HG03354 (cell line): ENCODE data around the gene ATP6V0A1.
A peak's percentile ranks its signal among the peaks of the same experiment; 100 is the strongest.
"Not testable (repeated sequence)": the region's sequence is repeated elsewhere in the genome, so short reads cannot be mapped to it uniquely, and the experiment has no call there.

ENCODE experiments used
- ATAC-seq: cut with Tn5 transposase; IDR thresholded peaks from one replicate; pipeline ENCODE4 v1.9.1; 2021; ENCODE audit warnings: mild to moderate bottlenecking; ENCODE audit not compliant: unreplicated experiment, poor library complexity, severe bottlenecking

Gene ATP6V0A1

GRCh38 chr17:42553866-42554249 is 95.2 kb downstream of the ATP6V0A1 start:
- no peak for ATAC-seq

DNA sequence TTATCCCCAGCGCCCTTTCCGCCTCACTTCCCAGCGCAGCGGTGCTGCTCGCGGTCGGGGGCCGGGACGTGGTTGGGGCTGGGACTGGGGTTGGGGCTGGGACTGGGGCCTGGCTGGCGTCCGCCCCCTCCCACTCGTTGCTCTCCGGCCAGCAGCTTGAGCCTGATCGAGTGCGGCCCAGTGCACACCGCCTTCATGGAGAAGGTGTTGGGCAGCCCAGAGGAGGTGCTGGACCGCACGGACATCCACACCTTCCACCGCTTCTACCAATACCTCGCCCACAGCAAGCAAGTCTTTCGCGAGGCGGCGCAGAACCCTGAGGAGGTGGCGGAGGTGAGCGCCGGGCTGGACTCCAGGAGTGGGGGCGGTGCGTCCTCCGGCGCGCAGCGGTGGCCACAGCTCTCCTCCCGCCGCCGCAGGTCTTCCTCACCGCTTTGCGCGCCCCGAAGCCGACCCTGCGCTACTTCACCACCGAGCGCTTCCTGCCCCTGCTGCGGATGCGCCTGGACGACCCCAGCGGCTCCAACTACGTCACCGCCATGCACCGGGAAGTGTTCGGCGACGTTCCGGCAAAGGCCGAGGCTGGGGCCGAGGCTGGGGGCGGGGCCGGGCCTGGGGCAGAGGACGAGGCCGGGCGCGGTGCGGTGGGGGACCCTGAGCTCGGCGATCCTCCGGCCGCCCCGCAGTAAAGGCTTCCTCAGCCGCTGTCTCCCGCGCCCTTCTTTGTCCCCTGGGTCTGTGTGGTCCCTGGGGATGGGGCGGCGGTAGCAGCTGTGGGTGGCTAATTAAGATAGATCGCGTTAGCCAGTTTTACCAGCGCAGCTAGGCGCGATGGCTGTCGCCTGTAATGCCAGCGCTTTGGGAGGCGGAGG is 95.8 kb downstream of the ATP6V0A1 start:
- ATAC-seq, result peak; percentile 83

DNA sequence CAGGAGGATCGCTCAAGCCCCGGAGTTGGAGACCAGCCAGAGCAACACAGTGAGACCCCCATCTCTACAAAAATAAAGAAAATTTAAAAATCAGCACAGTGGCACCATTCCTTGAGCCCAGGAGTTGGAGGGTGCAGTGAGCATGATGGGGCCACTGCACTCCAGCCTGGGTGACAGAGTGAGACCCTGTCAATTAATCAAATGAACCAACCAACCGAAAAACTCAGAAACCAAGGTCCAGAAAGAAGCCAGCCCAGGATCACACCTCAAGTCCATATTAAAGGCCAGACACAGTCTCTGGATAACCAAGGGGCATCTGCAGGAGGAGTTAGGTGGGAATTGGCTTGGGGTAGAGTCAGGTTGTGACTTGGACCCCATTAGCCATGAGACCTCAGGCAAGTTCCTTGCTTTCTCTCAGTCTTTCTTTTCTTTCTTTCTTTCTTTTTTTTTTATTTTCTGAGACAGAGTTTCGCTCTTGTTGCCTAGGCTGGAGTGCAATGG is 96.5 kb downstream of the ATP6V0A1 start:
- ATAC-seq, result peak; percentile 11

- ATAC-seq, result not testable (repeated sequence)
Observed at GRCh38 chr17:42555961-42556617, 97.4 kb downstream of the ATP6V0A1 start.

- no peak for ATAC-seq
Observed at GRCh38 chr17:42559075-42559474, 100.4 kb downstream of the ATP6V0A1 start.

DNA sequence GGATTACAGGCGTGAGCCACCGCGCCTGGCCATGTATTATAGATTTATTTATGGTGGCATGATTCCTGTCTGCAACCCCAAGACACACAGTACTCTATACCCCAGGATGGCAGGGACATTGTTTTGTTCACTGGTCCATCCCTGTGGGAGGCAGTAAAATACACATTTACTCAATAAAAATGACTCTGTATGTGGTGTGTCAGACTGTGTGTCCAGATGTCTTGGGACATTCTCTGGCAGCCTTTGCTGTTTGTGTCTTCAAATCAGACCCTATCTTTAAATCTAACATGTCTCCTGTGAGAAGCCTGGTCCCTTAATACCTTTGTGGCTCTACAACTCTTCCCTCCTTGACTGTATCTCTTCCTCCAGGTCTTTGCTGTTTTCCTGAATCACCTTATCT is 101.6 kb downstream of the ATP6V0A1 start:
- no peak for ATAC-seq

DNA sequence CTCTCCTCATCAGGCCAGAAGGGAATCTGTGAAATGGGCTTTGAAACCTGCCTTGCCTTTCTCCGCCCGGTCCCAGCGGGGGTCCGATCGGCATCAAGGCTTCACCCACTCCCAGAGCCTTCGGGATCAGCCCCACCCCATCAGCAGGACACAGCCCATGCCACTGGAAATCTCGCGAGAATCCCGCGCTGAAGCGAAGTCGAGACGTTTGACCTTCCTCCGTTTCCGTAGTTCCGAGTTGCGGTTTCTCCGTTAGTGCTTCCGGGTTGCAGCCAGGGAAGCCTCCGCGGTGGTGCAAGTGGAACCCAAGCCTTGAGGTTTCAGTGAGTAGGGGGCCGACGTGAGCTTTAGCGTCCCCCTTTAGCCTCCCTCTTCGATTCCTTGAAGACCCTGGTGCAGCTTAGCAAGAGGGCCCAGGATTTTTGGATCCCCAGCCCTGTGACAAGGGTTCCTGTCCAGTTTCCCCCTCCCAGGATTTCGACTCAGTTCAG is 103.3 kb downstream of the ATP6V0A1 start, which contains the start of gene COASY:
TSS of gene COASY (plus strand) at position 252 of the 491 bp plus-strand sequence. CDS start 475 bp downstream, outside the sequence.
- ATAC-seq, result peak; percentile 52

DNA sequence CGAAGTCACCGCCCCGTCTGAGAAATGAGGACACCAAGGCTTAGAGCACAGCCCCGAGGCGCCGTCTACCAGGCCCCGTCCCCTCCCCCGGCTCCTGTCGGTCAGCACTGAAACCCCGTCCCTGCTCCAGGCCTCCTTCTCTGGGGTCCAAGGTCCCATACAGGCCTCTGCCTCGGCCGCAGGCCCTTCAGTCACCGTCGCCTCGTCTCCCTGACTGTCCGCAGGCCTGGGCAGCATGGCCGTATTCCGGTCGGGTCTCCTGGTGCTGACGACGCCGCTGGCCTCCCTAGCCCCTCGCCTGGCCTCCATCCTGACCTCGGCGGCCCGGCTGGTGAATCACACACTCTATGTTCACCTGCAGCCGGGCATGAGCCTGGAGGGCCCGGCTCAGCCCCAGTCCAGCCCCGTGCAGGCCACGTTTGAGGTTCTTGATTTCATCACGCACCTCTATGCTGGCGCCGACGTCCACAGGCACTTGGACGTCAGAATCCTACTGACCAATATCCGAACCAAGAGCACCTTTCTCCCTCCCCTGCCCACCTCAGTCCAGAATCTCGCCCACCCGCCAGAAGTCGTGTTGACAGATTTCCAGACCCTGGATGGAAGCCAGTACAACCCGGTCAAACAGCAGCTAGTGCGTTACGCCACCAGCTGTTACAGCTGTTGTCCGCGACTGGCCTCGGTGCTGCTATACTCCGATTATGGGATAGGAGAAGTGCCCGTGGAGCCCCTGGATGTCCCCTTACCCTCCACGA is 103.9 kb downstream of the ATP6V0A1 start:
- no peak for ATAC-seq

- ATAC-seq, result no peak
Observed at GRCh38 chr17:42563143-42563509, 104.4 kb downstream of the ATP6V0A1 start.

- no peak for ATAC-seq
Observed at GRCh38 chr17:42563543-42563942, 104.9 kb downstream of the ATP6V0A1 start.

DNA sequence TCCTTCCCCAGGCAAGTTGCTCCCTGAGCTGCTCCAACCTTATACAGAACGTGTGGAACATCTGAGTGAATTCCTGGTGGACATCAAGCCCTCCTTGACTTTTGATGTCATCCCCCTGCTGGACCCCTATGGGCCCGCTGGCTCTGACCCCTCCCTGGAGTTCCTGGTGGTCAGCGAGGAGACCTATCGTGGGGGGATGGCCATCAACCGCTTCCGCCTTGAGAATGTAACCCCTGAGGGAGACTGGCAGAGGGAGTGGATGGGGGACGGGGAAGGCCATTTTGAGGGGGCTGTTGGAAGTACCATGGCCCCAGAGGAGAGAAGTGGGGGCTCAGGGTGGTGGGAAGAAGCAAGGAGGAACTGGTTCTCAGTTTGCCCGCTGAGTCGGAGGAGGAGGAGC is 105.3 kb downstream of the ATP6V0A1 start:
- no peak for ATAC-seq

DNA sequence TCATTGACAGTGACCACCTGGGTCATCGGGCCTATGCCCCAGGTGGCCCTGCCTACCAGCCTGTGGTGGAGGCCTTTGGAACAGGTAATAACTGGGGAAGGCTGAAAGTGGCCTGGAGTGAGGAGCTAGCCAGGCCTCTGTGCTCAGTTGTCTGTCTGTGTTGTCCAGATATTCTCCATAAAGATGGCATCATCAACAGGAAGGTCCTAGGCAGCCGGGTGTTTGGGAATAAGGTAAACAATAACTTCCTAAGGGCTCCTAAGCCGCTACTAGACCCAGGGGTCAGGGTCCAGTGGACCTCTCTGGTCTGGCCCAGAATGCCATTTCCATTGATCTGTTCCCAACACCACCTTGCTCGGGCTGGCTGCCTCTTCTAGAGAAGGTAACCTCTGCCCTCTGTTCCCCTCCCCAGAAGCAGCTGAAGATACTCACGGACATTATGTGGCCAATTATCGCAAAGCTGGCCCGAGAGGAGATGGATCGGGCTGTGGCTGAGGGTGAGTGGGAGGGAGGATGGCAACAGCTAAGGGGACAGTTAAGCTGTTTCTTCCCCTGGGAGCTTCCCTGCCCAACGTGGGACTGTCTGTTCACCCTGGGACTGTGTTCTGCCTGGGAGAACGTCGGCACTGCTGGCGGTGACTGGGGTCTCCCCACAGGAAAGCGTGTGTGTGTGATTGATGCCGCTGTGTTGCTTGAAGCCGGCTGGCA is 106.3 kb downstream of the ATP6V0A1 start:
- no peak for ATAC-seq

GRCh38 chr17:42565523-42566214 is 107.0 kb downstream of the ATP6V0A1 start:
- no peak for ATAC-seq

DNA sequence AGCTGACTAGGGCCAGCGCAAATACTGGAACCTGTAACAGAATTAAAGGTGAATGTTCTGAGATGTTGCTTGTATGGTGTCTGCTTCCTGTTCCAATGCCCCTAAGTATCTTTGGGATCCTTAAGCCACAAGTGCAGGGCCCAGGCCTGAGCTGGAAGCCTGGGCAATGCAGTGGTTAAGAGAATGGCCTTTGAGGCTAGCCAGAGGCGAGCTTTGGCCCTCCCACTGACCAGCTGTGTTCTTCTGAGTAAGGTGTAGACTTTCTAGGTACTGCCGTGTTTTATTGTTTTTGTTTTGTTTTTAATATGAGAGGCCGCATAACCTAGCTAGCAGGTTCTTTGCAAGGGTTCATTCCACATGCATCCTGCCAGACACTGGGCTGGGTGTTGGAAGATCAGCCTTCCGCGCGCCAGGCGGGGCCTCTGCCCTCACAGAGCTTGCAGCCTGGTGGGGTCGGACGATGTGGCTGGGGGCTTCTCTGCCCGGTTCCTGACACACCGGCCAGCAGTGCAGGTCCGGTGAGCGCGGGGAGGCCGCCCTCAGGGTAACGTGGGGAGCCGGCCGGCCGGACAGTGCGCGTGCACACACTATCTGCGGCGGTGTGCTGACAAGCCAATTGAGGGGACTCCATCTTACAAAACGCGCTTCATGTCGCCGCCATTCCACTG is 107.7 kb downstream of the ATP6V0A1 start:
- ATAC-seq, result peak; percentile 4

DNA sequence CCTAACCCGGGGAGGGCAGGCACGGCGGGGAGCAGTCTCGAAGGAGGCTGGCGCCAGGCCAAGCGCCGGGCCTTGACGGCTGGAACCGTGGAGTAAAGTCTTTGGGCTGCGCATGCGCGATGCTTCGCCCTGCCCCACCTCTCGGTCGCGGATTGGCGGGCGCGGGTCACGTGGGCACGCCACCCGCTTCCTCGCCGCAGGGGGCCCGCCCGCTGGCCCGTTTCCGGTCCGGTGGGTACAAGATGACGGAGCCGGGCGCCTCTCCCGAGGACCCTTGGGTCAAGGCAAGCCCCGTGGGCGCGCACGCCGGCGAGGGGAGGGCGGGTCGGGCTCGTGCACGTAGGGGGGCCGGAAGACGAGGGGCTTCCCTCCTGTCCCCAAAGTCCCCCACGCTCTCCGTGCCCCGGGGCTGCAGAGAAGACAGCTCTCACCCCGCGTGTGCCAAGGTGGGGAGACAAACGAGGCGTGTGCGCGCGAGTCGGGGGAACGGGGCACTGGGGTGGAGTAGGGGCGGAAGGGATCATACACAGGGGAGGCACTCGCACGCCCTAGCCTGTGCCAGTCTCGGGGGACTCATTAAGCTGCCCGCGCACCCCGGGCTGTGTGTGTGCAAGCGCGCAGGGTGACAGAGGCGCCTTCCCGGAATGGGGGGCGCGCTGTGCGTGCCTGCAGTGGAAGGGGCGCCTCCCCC is 108.3 kb downstream of the ATP6V0A1 start, which contains the start of gene MLX:
TSS of gene MLX (plus strand) at position 218 of the 691 bp plus-strand sequence. CDS start at position 243, 25 bp downstream.
- ATAC-seq, result peak; percentile 67

GRCh38 chr17:42568341-42569111 is 109.8 kb downstream of the ATP6V0A1 start:
- no peak for ATAC-seq
